ENCODE measurements around the gene PDZD2. TPM values are rescaled to one million over a fixed set of nuclear protein-coding genes. Genes with fewer than 3 reads are reported as not detected.

The PDZD2 gene
- total RNA-seq, 4 donors from 2014 or later: 6.2 to 21.4 (median 11.8) TPM

- Histone ChIP-seq H3K36me3 (no peaks in the 10 kb centered on the region), H3K27ac (no peak overlapping the region), H3K4me3 (no peak overlapping the region), H3K27me3 (no peaks in the 10 kb centered on the region), H3K9me3 (no peaks in the 10 kb centered on the region), H3K4me1 (peaks cover 5 to 6% of the 10 kb centered on the region in 2 donors)
- TF ChIP-seq, protein P1, sequence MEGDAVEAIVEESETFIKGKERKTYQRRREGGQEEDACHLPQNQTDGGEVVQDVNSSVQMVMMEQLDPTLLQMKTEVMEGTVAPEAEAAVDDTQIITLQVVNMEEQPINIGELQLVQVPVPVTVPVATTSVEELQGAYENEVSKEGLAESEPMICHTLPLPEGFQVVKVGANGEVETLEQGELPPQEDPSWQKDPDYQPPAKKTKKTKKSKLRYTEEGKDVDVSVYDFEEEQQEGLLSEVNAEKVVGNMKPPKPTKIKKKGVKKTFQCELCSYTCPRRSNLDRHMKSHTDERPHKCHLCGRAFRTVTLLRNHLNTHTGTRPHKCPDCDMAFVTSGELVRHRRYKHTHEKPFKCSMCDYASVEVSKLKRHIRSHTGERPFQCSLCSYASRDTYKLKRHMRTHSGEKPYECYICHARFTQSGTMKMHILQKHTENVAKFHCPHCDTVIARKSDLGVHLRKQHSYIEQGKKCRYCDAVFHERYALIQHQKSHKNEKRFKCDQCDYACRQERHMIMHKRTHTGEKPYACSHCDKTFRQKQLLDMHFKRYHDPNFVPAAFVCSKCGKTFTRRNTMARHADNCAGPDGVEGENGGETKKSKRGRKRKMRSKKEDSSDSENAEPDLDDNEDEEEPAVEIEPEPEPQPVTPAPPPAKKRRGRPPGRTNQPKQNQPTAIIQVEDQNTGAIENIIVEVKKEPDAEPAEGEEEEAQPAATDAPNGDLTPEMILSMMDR (IDR thresholded peaks at IDR 0.05): no peak
- TF ChIP-seq POLR2A (IDR thresholded peaks at IDR 0.05): no peak
- DNase-seq: no peak
- intact Hi-C loops (cut with DNase I; ENCODE audit: low total_unique reads): no loop called here
Observed at GRCh38 chr5:32147236-32147635, 508.3 kb downstream of the PDZD2 start.

GRCh38 chr5:32147959-32148358 is 509.0 kb downstream of the PDZD2 start:
- no peak for TF ChIP-seq POLR2A (IDR thresholded peaks at IDR 0.05)
- TF ChIP-seq, protein P1 (IDR thresholded peaks at IDR 0.05): no peak

DNA sequence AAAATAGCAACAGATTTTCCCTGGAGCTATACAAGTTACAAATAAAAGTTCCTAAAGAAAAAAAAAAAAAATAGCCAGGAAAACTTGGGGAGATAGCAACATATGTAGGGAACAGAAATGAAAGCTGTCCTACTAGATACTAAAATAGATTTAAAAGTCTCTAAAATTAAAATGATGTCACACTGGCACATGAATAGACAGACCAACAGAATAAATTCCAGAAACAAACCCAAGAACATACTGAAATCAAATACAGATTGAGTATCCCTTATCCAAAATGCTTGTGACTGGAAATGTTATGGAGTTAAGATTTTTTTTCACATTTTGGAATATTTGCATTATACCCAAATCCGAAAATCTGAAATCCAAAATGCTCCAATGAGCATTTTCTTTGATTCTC is 511.4 kb downstream of the PDZD2 start:
- intact Hi-C loops (cut with DNase I; ENCODE audit: low total_unique reads): no loop called here
- Histone ChIP-seq H3K4me1 (peaks cover 0 to 5% of the 10 kb centered on the region in 2 donors), H3K9me3 (no peaks in the 10 kb centered on the region), H3K27me3 (no peaks in the 10 kb centered on the region), H3K4me3 (no peak overlapping the region), H3K27ac (no peak overlapping the region), H3K36me3 (no peaks in the 10 kb centered on the region)
- TF ChIP-seq, protein P1 (IDR thresholded peaks at IDR 0.05): no peak
- TF ChIP-seq POLR2A (IDR thresholded peaks at IDR 0.05): no peak
- no peak for DNase-seq

More at GRCh38 chr5:32147959-32148358, 509.0 kb downstream of the PDZD2 start:
- Histone ChIP-seq H3K4me3 (no peak overlapping the region), H3K9me3 (no peaks in the 10 kb centered on the region), H3K36me3 (no peaks in the 10 kb centered on the region), H3K27ac (no peak overlapping the region), H3K27me3 (no peaks in the 10 kb centered on the region), H3K4me1 (peaks cover 5 to 6% of the 10 kb centered on the region in 2 donors)
- DNase-seq: no peak
- intact Hi-C loops (cut with DNase I; ENCODE audit: low total_unique reads): no loop called here

- TF ChIP-seq, protein P1 (IDR thresholded peaks at IDR 0.05): no peak
- no peak for TF ChIP-seq POLR2A (IDR thresholded peaks at IDR 0.05)
- Histone ChIP-seq H3K36me3 (no peaks in the 10 kb centered on the region), H3K27ac (no peak overlapping the region), H3K4me3 (no peak overlapping the region), H3K27me3 (no peaks in the 10 kb centered on the region), H3K9me3 (no peaks in the 10 kb centered on the region), H3K4me1 (peaks cover 0 to 5% of the 10 kb centered on the region in 2 donors)
- no peak for DNase-seq
- intact Hi-C loops (cut with DNase I; ENCODE audit: low total_unique reads): no loop called here
Observed at GRCh38 chr5:32151198-32151597, 512.3 kb downstream of the PDZD2 start.

DNA sequence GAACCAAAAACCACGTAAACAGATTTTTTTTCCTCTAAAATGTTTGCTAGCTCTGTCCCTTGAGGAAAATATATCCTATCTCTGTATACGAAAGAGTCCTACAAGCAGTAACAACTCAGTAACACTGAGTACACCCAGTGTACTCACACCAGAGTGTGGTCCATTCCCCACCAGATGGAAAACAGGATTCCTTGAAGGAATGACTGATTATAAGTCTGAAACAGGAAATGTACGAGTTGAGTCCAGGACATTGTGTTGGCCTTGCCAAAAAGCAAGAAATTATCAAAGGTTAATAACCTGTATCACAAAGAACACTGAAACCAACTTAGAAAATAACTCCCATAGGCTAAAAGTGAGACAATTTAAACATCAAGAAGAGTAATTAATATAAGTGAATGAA is 514.8 kb downstream of the PDZD2 start:
- DNase-seq: no peak
- TF ChIP-seq, protein P1 (IDR thresholded peaks at IDR 0.05): no peak
- no peak for TF ChIP-seq POLR2A (IDR thresholded peaks at IDR 0.05)
- H3K27me3 ChIP-seq: no peaks in the 10 kb centered on the region
- H3K4me1 ChIP-seq: peaks cover 0 to 5% of the 10 kb centered on the region in 2 donors
- H3K27ac ChIP-seq: peak overlapping the region in 1 of 2 donors; percentile 17
- intact Hi-C loops (cut with DNase I; ENCODE audit: low total_unique reads): no loop called here
- H3K36me3 ChIP-seq: no peaks in the 10 kb centered on the region
- H3K4me3 ChIP-seq: no peak overlapping the region
- H3K9me3 ChIP-seq: no peaks in the 10 kb centered on the region
